ENCODE measurements around the gene SAMD10.
A peak's percentile ranks its signal among the peaks of the same experiment; 100 is the strongest.
"Not testable (repeated sequence)": the region's sequence is repeated elsewhere in the genome, so short reads cannot be mapped to it uniquely, and the experiment has no call there.

SAMD10 gene

GRCh38 chr20:64001607-64002011 is 22.2 kb upstream of the SAMD10 start:
- DNase-seq (ENCODE audit: low read depth): no peak

GRCh38 chr20:64000906-64001305 is 21.5 kb upstream of the SAMD10 start:
- DNase-seq (ENCODE audit: low read depth): no peak

GRCh38 chr20:63982937-63983336 is 3.5 kb upstream of the SAMD10 start:
- DNase-seq (ENCODE audit: low read depth): no peak

GRCh38 chr20:63980806-63981728 is 1.6 kb upstream of the SAMD10 start, which contains the start of gene PRPF6:
PRPF6 (plus strand) TSS chr20:63981132; CDS start chr20:63981246, 114 bp downstream.
- peak; percentile 86 for DNase-seq (ENCODE audit: low read depth)

GRCh38 chr20:63980317-63980805 is 919 bp upstream of the SAMD10 start:
- no peak for DNase-seq (ENCODE audit: low read depth)

- no peak for DNase-seq (ENCODE audit: low read depth)
Observed at GRCh38 chr20:63979229-63979556, 249 bp downstream of the SAMD10 start.

GRCh38 chr20:63978319-63979228 is 868 bp downstream of the SAMD10 start:
- no peak for DNase-seq (ENCODE audit: low read depth)

- DNase-seq (ENCODE audit: low read depth): no peak
Observed at GRCh38 chr20:63977739-63978276, 1.6 kb downstream of the SAMD10 start.

GRCh38 chr20:63976980-63977738 is 2.3 kb downstream of the SAMD10 start:
- DNase-seq (ENCODE audit: low read depth): no peak

- DNase-seq (ENCODE audit: low read depth): not testable (repeated sequence)
Observed at GRCh38 chr20:63976511-63976910, 2.9 kb downstream of the SAMD10 start.

GRCh38 chr20:63974402-63975200 is 4.8 kb downstream of the SAMD10 start:
- no peak for DNase-seq (ENCODE audit: low read depth)

GRCh38 chr20:63973636-63974401 is 5.6 kb downstream of the SAMD10 start:
- no peak for DNase-seq (ENCODE audit: low read depth)

GRCh38 chr20:63973160-63973479 is 6.3 kb downstream of the SAMD10 start:
- DNase-seq (ENCODE audit: low read depth): no peak

- no peak for DNase-seq (ENCODE audit: low read depth)
Observed at GRCh38 chr20:63972312-63973159, 6.9 kb downstream of the SAMD10 start.

- not testable (repeated sequence) for DNase-seq (ENCODE audit: low read depth)
Observed at GRCh38 chr20:63971960-63972311, 7.5 kb downstream of the SAMD10 start.

- no peak for DNase-seq (ENCODE audit: low read depth)
Observed at GRCh38 chr20:63970714-63971431, 8.6 kb downstream of the SAMD10 start.

- DNase-seq (ENCODE audit: low read depth): no peak
Observed at GRCh38 chr20:63969838-63970713, 9.4 kb downstream of the SAMD10 start, which contains the start of gene ZNF512B. ZNF512B (minus strand) TSS chr20:63969930; CDS start chr20:63967950, 1,980 bp downstream.

Data from stimulated activated CD8-positive, alpha-beta memory T cell treated with anti-CD3 and anti-CD28 coated beads, Interleukin-7, amount 100 ng/mL, for 24 hours (primary cell).